Uterus (tissue), 4 donors: ENCODE data around the gene CORO7. TPM values are rescaled to one million over a fixed set of nuclear protein-coding genes. Genes with fewer than 3 reads are reported as not detected.
"Not testable (repeated sequence)": the region's sequence is repeated elsewhere in the genome, so short reads cannot be mapped to it uniquely, and the experiment has no call there.

ENCODE experiments used
- DNase-seq, 2 donors: peaks; one replicate each; pipeline ENCODE4 v3.0.0-alpha.2; 2019 to 2020
- H3K27ac ChIP-seq, 2 donors: fragments of 200-600 bp; sonication (generic); 1 replicate in 1 of 2; 2 replicates in 1 of 2; pipeline ENCODE4 v1.5.1; 2016 to 2018
- H3K27me3 ChIP-seq, 2 donors: fragments of 200-600 bp; sonication (generic); one replicate each; pipeline ENCODE4 v1.5.1; 2018 to 2019; ENCODE audit warnings: control low read depth in 1 of 2
- H3K36me3 ChIP-seq, 2 donors: fragments of 200-600 bp; sonication (generic); one replicate each; pipeline ENCODE4 v1.5.1; 2019; ENCODE audit warnings: control low read depth in 1 of 2
- H3K4me1 ChIP-seq, 2 donors: fragments of 200-600 bp; sonication (generic); one replicate each; pipeline ENCODE4 v1.5.1; 2018 to 2019; ENCODE audit warnings: control low read depth in 1 of 2
- H3K4me3 ChIP-seq, 2 donors: fragments of 200-600 bp; sonication (generic); 1 replicate in 1 of 2; 2 replicates in 1 of 2; pipeline ENCODE4 v1.5.1; 2018 to 2019; ENCODE audit warnings: mild to moderate bottlenecking in 1 of 2
- H3K9me3 ChIP-seq, 2 donors: fragments of 200-600 bp; sonication (generic); one replicate each; pipeline ENCODE4 v1.5.1; 2019; ENCODE audit warnings: control low read depth in 1 of 2
- POLR2A ChIP-seq, 2 donors: fragments of 450-650 bp; IDR thresholded peaks; one replicate each; pipeline ENCODE4 v1.6.1; 2016; ENCODE audit warnings: antibody characterized with exemption in 2 of 2, mild to moderate bottlenecking in 1 of 2, moderate library complexity in 1 of 2
- intact Hi-C: fragments of 100-400 bp; cut with DNase I; formaldehyde crosslinking; loops from one replicate; pipeline ENCODE4 v1.15.1; 2023; ENCODE audit warnings: low total_unique reads
- total RNA-seq, 4 donors: library from RNA; depleted of rRNA in 3 of 4; stranded (reverse); fragments of >200 nt in 3 of 4; gene quantifications; one replicate each; pipeline versions ENCODE4 v1.1.0 to v1.2.4, GENCODE V29; 2014 to 2023
- TF ChIP-seq, protein P1 (sequence below), 4 experiments: fragments of 200-600 bp in 2 of 4; fragments of 450-650 bp in 2 of 4; sonication (generic) in 2 of 4; IDR thresholded peaks; one replicate each; pipeline ENCODE4 v1.5.1; 2016 to 2019; ENCODE audit warnings: antibody characterized with exemption in 4 of 4, mild to moderate bottlenecking in 2 of 4, moderate library complexity in 1 of 4
- donor health status: DM: yes; HTN: yes; CAD: no.

CORO7 gene
- total RNA-seq, 4 donors from 2014 or later = 13.8 to 52.1 (median 30.0) TPM

GRCh38 chr16:4347765-4348509 is 68.5 kb downstream of the CORO7 start:
- no peaks in the 10 kb centered on the region for H3K27me3 ChIP-seq
- intact Hi-C loops = no loop called here
- H3K4me3 ChIP-seq = no peak overlapping the region
- H3K4me1 ChIP-seq = no peaks in the 10 kb centered on the region
- H3K9me3 ChIP-seq = no peaks in the 10 kb centered on the region
- no peak for DNase-seq
- TF ChIP-seq, protein P1, sequence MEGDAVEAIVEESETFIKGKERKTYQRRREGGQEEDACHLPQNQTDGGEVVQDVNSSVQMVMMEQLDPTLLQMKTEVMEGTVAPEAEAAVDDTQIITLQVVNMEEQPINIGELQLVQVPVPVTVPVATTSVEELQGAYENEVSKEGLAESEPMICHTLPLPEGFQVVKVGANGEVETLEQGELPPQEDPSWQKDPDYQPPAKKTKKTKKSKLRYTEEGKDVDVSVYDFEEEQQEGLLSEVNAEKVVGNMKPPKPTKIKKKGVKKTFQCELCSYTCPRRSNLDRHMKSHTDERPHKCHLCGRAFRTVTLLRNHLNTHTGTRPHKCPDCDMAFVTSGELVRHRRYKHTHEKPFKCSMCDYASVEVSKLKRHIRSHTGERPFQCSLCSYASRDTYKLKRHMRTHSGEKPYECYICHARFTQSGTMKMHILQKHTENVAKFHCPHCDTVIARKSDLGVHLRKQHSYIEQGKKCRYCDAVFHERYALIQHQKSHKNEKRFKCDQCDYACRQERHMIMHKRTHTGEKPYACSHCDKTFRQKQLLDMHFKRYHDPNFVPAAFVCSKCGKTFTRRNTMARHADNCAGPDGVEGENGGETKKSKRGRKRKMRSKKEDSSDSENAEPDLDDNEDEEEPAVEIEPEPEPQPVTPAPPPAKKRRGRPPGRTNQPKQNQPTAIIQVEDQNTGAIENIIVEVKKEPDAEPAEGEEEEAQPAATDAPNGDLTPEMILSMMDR (IDR thresholded peaks at IDR 0.05) = no peak
- no peak for TF ChIP-seq POLR2A (IDR thresholded peaks at IDR 0.05)
- H3K27ac ChIP-seq = no peak overlapping the region
- no peaks in the 10 kb centered on the region for H3K36me3 ChIP-seq

GRCh38 chr16:4347010-4347409 is 69.4 kb downstream of the CORO7 start:
- Histone ChIP-seq H3K27ac (no peak overlapping the region), H3K27me3 (no peaks in the 10 kb centered on the region), H3K9me3 (no peaks in the 10 kb centered on the region), H3K36me3 (no peaks in the 10 kb centered on the region), H3K4me1 (no peaks in the 10 kb centered on the region), H3K4me3 (no peak overlapping the region)
- no peak for DNase-seq
- intact Hi-C loops = no loop called here
- no peak for TF ChIP-seq POLR2A (IDR thresholded peaks at IDR 0.05)
- TF ChIP-seq, protein P1 (IDR thresholded peaks at IDR 0.05) = no peak

DNA sequence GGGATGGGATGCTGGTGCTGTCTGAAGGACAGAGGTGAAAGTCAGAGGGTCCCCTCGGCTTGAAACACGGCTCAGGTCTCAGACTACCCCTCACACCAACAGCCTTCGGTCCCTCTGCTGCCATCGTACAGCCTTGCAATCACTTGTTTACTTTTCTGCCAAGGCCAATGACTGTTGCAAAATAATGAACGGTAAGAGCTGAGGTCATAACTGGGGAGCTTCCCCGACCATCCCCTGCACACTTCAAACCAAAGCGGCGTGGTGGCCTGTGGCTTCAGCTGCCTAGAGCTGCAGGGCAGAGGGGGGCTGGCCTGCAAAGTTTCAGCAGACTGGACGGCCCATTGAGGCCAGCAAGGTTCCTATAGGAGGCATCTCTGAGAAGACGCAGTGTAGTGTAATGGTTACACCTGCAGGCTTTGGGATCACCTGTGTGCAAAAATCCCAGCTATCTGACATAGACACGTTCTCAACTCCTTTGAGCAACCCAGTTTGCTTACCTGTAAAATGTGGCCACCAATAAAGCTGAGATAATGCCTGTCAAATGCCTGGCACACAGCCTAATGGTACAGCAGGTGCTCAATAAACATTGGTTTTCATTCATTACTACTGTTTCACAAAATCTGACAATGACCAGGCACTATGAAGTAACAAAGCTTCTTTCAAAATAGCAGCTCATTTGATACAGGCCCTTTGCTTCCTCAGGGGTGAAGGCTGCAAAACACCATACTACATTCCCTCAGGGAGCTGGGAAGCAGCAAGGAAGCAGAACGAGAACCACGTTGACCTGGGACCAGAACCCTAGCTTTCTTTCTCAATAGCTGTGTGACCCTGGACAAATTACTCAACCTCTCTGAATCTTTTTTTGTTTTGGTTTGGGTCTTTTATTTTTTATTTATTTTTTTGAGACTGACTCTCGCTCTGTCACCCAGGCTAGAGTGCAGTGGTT is 70.3 kb downstream of the CORO7 start:
- TF ChIP-seq, protein P1 (IDR thresholded peaks at IDR 0.05) = no peak
- TF ChIP-seq POLR2A (IDR thresholded peaks at IDR 0.05) = no peak
- DNase-seq = no peak
- no peaks in the 10 kb centered on the region for H3K36me3 ChIP-seq
- no peaks in the 10 kb centered on the region for H3K27me3 ChIP-seq
- H3K27ac ChIP-seq = no peak overlapping the region
- no peak overlapping the region for H3K4me3 ChIP-seq
- no peaks in the 10 kb centered on the region for H3K4me1 ChIP-seq
- H3K9me3 ChIP-seq = no peaks in the 10 kb centered on the region
- intact Hi-C loops = no loop called here

DNA sequence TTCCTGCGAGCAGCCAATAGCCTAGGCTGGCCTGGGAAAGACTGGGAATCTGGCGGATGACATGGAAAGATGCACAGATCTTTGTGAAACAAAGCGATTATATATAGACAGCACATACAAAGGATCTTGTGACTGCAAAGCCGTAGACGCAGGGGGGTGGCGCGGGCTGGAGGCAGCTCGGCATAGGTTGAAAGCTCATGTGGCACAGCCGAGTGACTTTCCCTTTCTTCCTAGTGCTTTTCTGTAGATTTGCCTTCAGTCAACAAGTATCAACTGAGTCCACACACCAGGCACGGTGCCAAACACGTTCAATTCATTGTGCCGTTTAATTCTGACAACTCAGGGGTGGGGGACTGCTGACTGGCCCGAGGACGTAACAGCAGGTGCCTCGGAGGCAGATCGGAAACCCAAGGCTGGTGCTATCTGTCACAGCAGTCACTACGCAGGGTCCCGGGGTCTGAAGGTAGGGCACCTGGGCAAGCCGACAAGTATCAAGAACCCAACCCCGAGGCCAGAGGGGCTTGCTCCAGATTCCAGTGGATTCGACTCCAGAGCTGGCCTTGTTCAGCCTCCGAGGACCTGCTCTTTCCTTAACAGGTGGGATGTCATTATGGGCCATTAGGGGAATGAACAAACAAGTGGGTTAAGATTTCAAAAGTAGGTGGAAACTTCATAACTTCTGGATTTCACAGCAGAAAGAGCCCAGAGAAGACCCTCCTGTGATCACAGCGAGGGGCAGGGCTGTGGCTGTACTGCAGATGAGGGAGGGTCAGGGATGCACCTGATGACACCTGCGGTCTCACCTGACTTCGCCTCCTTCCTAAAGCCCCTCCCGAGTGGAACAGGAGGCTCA is 71.2 kb downstream of the CORO7 start:
- no peak overlapping the region for H3K27ac ChIP-seq
- no peak for DNase-seq
- intact Hi-C loops = no loop called here
- H3K27me3 ChIP-seq = no peaks in the 10 kb centered on the region
- H3K4me1 ChIP-seq = peaks cover 0 to 4% of the 10 kb centered on the region in 2 donors
- H3K4me3 ChIP-seq = no peak overlapping the region
- H3K9me3 ChIP-seq = no peaks in the 10 kb centered on the region
- no peaks in the 10 kb centered on the region for H3K36me3 ChIP-seq
- TF ChIP-seq, protein P1 (IDR thresholded peaks at IDR 0.05) = no peak

DNA sequence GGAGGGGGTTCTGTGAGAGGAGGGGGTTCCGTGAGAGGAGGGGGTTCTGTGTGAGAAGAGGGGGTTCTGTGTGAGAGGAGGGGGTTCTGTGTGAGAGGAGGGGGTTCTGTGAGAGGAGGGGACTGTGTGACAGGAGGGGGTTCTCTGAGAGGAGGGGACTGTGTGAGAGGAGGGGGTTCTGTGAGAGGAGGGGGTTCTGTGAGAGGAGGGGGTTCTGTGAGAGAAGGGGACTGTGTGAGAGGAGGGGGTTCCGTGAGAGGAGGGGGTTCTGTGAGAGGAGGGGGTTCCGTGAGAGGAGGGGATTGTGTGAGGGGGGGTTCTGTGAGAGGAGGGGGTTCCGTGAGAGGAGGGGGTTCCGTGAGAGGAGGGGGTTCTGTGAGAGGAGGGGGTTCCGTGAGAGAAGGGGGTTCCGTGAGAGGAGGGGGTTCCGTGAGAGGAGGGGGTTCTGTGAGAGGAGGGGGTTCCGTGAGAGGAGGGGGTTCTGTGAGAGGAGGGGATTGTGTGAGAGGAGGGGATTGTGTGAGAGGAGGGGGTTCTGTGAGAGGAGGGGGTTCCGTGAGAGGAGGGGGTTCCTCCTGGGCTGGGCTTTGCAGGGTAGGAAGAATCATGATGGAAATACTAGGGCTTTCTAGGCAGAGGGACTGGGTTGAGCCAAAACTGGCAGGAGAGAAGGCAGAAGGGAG is 72.0 kb downstream of the CORO7 start:
- H3K9me3 ChIP-seq, H3K4me3 ChIP-seq, H3K27me3 ChIP-seq, intact Hi-C loops, H3K36me3 ChIP-seq, H3K27ac ChIP-seq, DNase-seq: not testable (repeated sequence)
- H3K4me1 ChIP-seq = peaks cover 0 to 12% of the 10 kb centered on the region in 2 donors
